B cell (primary cell): ENCODE results near the gene GGT5. TPM values are rescaled to one million over a fixed set of nuclear protein-coding genes. Genes with fewer than 3 reads are reported as not detected.

Source experiments
- ATAC-seq: fragments of 200-7000 bp; cut with Tn5 transposase; one replicate; pipeline ENCODE4 v1.10.0; 2021; ENCODE audit warnings: low read depth, mild to moderate bottlenecking, moderate number of reproducible peaks, moderate library complexity
- CTCF ChIA-PET: fragments of 350-600 bp; sonication (Branson Sonifier 250); formaldehyde crosslinking; loops from one replicate; lab custom pipeline; 2021; ENCODE audit warnings: antibody characterized with exemption, inconsistent platforms; lab: Charles Lee
- POLR2A ChIA-PET: fragments of 350-600 bp; sonication (Branson Sonifier 250); formaldehyde crosslinking; loops from one replicate; lab custom pipeline; 2021; ENCODE audit warnings: antibody characterized with exemption; lab: Charles Lee
- DNase-seq: peaks from one replicate; pipeline ENCODE4 v3.0.0; 2013
- H2AFZ ChIP-seq: 2 replicates; pipeline ENCODE4 v1.6.1; 2012; ENCODE audit warnings: mild to moderate bottlenecking, low read depth, low read length; ENCODE audit not compliant: insufficient read depth, poor library complexity, severe bottlenecking
- H3K27ac ChIP-seq, 2 donors: 1 replicate in 1 of 2; 2 replicates in 1 of 2; pipeline ENCODE4 v1.5.1; 2012 to 2013; ENCODE audit warnings: low read length in 2 of 2, mild to moderate bottlenecking in 2 of 2, moderate library complexity in 1 of 2
- H3K27me3 ChIP-seq, 4 experiments: fragments of 200-600 bp in 1 of 4; sonication (generic) in 1 of 4; replicated peaks in 1 of 4; 1 replicate in 2 of 4; 2 replicates in 2 of 4; pipeline versions ENCODE4 v1.6.1 to v1.7.0; 2013 to 2016; ENCODE audit warnings: low read length in 3 of 4, mild to moderate bottlenecking in 2 of 4, mixed read lengths in 1 of 4, moderate library complexity in 1 of 4; ENCODE audit not compliant: insufficient read depth in 4 of 4, control insufficient read depth in 3 of 4; ENCODE audit errors: control extremely low read depth in 1 of 4
- H3K36me3 ChIP-seq, 2 experiments: replicated peaks in 1 of 2; 1 replicate in 1 of 2; 2 replicates in 1 of 2; pipeline versions ENCODE4 v1.6.1 to v1.7.1; 2013; ENCODE audit warnings: low read length in 1 of 2; ENCODE audit not compliant: insufficient read depth in 2 of 2, control insufficient read depth in 1 of 2; ENCODE audit errors: control extremely low read depth in 1 of 2, extremely low read depth in 1 of 2
- H3K4me1 ChIP-seq, 2 donors: fragments of 200-600 bp in 1 of 2; sonication (generic) in 1 of 2; 1 replicate in 1 of 2; 2 replicates in 1 of 2; pipeline versions ENCODE4 v1.5.1 to v1.6.1; 2013 to 2017; ENCODE audit warnings: low read length in 2 of 2; ENCODE audit not compliant: control insufficient read depth in 2 of 2, insufficient read depth in 2 of 2
- H3K4me2 ChIP-seq: replicated peaks from 2 replicates; pipeline ENCODE3; 2012; ENCODE audit warnings: mild to moderate bottlenecking, low read depth, low read length; ENCODE audit not compliant: poor library complexity, severe bottlenecking
- H3K4me3 ChIP-seq, 5 experiments: fragments of 200-600 bp in 1 of 5; sonication (generic) in 1 of 5; 1 replicate in 3 of 5; 2 replicates in 2 of 5; pipeline versions ENCODE4 v1.5.1 to v1.7.0; 2011 to 2016; ENCODE audit warnings: low read length in 4 of 5, mild to moderate bottlenecking in 4 of 5, low read depth in 2 of 5, control low read depth in 1 of 5, moderate library complexity in 1 of 5; ENCODE audit not compliant: insufficient read depth in 1 of 5; ENCODE audit errors: control extremely low read depth in 1 of 5, extremely low read depth in 1 of 5
- H3K79me2 ChIP-seq: fragments of 200-600 bp; sonication (generic); one replicate; pipeline ENCODE4 v1.6.0; 2016; ENCODE audit warnings: low read length; ENCODE audit not compliant: control insufficient read depth, insufficient read depth
- H3K9ac ChIP-seq: fragments of 200-600 bp; sonication (generic); 2 replicates; pipeline ENCODE4 v1.6.1; 2017; ENCODE audit warnings: mild to moderate bottlenecking, low read length, moderate library complexity
- H3K9me3 ChIP-seq, 3 donors: one replicate each; pipeline versions ENCODE4 v1.6.1 to v1.7.1; 2013; ENCODE audit warnings: low read length in 2 of 3; ENCODE audit not compliant: control insufficient read depth in 2 of 3, insufficient read depth in 1 of 3; ENCODE audit errors: control extremely low read depth in 1 of 3
- H4K20me1 ChIP-seq: 2 replicates; pipeline ENCODE4 v1.6.0; 2012; ENCODE audit warnings: mild to moderate bottlenecking, low read length; ENCODE audit not compliant: insufficient read depth, control insufficient read depth, poor library complexity, severe bottlenecking
- H3K27ac Mint-ChIP-seq: one replicate; pipeline ENCODE4 v1.8.0; 2021; ENCODE audit warnings: mixed read lengths
- H3K27me3 Mint-ChIP-seq: one replicate; pipeline ENCODE4 v1.8.0; 2021; ENCODE audit warnings: mixed read lengths
- H3K4me1 Mint-ChIP-seq: one replicate; pipeline ENCODE4 v1.8.0; 2021; ENCODE audit warnings: mixed read lengths
- H3K4me3 Mint-ChIP-seq: one replicate; pipeline ENCODE4 v1.8.0; 2021; ENCODE audit warnings: mixed read lengths
- H3K9me3 Mint-ChIP-seq: one replicate; pipeline ENCODE4 v1.8.0; 2022; ENCODE audit warnings: mixed read lengths; ENCODE audit not compliant: insufficient read depth
- EZH2 ChIP-seq: IDR thresholded peaks from 2 replicates; pipeline ENCODE4 v1.6.1; 2012; ENCODE audit warnings: borderline replicate concordance, low read depth, mild to moderate bottlenecking, moderate library complexity, low read length; ENCODE audit not compliant: insufficient read depth, poor library complexity, severe bottlenecking
- WGBS: methylation state at CpG from one replicate; pipeline ENCODE4 v1.1.5; 2013; ENCODE audit warnings: missing lambda C conversion rate; ENCODE audit not compliant: insufficient coverage; 5-methylcytosine and 5-hydroxymethylcytosine counted together
- intact Hi-C: fragments of 100-400 bp; cut with micrococcal nuclease; formaldehyde crosslinking; loops from one replicate; pipeline ENCODE4 v1.10.0; 2022
- polyA plus RNA-seq: library from polyadenylated mRNA; depleted of rRNA; stranded (reverse); fragments of >200 nt; gene quantifications from 2 replicates; pipeline ENCODE4 v1.2.3, GENCODE V29; 2012
- total RNA-seq, 2 donors: library from RNA; stranded (reverse); fragments of 120-200 nt in 1 of 2; gene quantifications; 1 replicate in 1 of 2; 2 replicates in 1 of 2; pipeline versions ENCODE4 v1.2.3 to v1.2.4, GENCODE V29; 2013 to 2022
- TF ChIP-seq, protein P1 (sequence below): fragments of 200-600 bp; IDR thresholded peaks from one replicate; pipeline ENCODE4 v1.8.0; 2022; ENCODE audit warnings: antibody characterized with exemption, mild to moderate bottlenecking

Gene GGT5
- total and polyA plus RNA-seq, 2 donors (not counting 1 experiment from before 2014, with no cell fraction given), result not detected

DNA sequence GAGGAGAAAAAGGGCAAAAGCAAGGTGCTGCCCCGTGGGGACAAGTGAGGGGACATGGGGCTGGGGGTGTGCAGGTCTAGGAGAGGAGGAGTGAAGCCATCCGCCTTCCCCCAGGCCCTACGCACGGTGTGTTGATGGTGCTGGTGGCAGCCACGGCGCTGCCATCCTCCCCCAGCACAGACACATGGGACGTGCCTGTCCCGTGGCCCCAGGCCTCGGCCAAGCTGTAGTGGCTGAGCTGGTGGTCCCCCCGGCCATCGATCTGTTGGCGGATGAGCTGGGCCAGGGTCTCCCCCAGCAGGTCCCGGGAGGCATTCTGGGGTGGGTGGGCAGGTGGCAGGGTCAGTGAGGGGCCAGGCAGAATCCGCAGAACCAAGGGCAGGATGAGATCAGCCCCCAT lies 18.9 kb downstream of the GGT5 start:
- Histone ChIP-seq H3K4me2 (no peak overlapping the region), H4K20me1 (no peaks in the 10 kb centered on the region), H3K27ac (no peak overlapping the region), H3K36me3 (no peaks in the 10 kb centered on the region), H3K9me3 (peaks cover 0 to 21% (median 4%) of the 10 kb centered on the region in 3 donors), H3K27me3 (no peaks in the 10 kb centered on the region), H3K4me3 (no peak overlapping the region), H3K4me1 (no peaks in the 10 kb centered on the region), H3K79me2 (no peaks in the 10 kb centered on the region), H3K9ac (no peak overlapping the region), H2AFZ (no peak overlapping the region)
- H3K4me1 Mint-ChIP-seq, result no peaks in the 10 kb centered on the region
- TF ChIP-seq, protein P1, sequence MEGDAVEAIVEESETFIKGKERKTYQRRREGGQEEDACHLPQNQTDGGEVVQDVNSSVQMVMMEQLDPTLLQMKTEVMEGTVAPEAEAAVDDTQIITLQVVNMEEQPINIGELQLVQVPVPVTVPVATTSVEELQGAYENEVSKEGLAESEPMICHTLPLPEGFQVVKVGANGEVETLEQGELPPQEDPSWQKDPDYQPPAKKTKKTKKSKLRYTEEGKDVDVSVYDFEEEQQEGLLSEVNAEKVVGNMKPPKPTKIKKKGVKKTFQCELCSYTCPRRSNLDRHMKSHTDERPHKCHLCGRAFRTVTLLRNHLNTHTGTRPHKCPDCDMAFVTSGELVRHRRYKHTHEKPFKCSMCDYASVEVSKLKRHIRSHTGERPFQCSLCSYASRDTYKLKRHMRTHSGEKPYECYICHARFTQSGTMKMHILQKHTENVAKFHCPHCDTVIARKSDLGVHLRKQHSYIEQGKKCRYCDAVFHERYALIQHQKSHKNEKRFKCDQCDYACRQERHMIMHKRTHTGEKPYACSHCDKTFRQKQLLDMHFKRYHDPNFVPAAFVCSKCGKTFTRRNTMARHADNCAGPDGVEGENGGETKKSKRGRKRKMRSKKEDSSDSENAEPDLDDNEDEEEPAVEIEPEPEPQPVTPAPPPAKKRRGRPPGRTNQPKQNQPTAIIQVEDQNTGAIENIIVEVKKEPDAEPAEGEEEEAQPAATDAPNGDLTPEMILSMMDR, result no peak
- H3K27me3 Mint-ChIP-seq, result no peaks in the 10 kb centered on the region
- DNase-seq, result no peak
- no peak for ATAC-seq
- H3K27ac Mint-ChIP-seq, result peak overlapping the region; percentile 15
- 98% methylated on average over 8 of the region's 14 CpGs for WGBS
- ChIA-PET POLR2A (no interaction called here), CTCF (interaction anchor here (0.6 to 0.7 kb wide), 2 partner anchors 13 to 19 kb away, joined by 3 to 4 read pairs; partner anchors contain the start of gene GGT5)
- intact Hi-C loops, result no loop called here
- H3K4me3 Mint-ChIP-seq, result no peak overlapping the region
- H3K9me3 Mint-ChIP-seq, result no peaks in the 10 kb centered on the region

DNA sequence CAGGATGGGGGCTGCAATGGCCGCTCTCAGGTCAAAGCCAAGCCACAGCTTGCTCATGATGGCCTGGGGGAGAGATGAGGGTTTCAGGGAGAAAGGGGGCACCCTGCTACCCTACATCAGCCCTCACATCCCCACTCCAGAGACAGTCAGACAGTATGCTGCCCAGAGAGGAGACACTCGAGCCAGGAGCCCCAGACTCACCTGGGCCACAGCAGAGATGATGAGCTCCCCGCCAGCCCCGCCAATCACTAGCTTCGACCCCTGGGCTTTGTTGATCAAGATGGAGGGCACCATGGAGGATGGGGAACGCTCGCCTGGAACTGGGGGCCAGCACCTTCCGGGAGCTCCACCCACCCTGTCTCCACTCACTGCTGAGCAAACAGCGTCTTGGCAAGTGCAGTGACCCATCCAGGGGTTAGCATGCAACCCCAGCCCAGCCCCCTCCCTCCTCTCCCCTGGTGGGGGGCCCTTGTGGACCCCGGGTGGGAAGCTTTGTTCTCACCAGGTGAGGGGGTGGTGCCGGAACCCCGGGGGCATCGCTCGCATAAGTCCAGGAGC lies 19.8 kb downstream of the GGT5 start:
- Histone ChIP-seq H3K9ac (no peak overlapping the region), H3K4me1 (no peaks in the 10 kb centered on the region), H3K36me3 (no peaks in the 10 kb centered on the region), H4K20me1 (no peaks in the 10 kb centered on the region), H3K4me2 (no peak overlapping the region), H3K4me3 (no peak overlapping the region), H3K9me3 (peaks cover 0 to 21% (median 4%) of the 10 kb centered on the region in 3 donors), H3K27me3 (no peaks in the 10 kb centered on the region), H2AFZ (no peak overlapping the region), H3K27ac (no peak overlapping the region), H3K79me2 (no peaks in the 10 kb centered on the region)
- Mint-ChIP-seq H3K4me1 (no peaks in the 10 kb centered on the region), H3K9me3 (no peaks in the 10 kb centered on the region), H3K4me3 (no peak overlapping the region), H3K27me3 (no peaks in the 10 kb centered on the region), H3K27ac (no peak overlapping the region)
- ChIA-PET CTCF (no interaction called here), POLR2A (no interaction called here)
- no peak for TF ChIP-seq EZH2
- TF ChIP-seq, protein P1, result no peak
- DNase-seq (no peak), ATAC-seq (no peak)
- 93% methylated on average over 10 of the region's 14 CpGs for WGBS
- intact Hi-C loops, result no loop called here
